ENCODE results near the gene BBS2. TPM values are rescaled to one million over a fixed set of nuclear protein-coding genes. Genes with fewer than 3 reads are reported as not detected.

Gene BBS2
- total and polyA plus RNA-seq, 2 of the 13 experiments (the other 11 are each of a cell fraction or from before 2014, with no cell fraction given): 59.7 to 68.3 TPM

- intact Hi-C loops (cut with micrococcal nuclease; ENCODE audit: unreplicated experiment) (loop anchor here (2.0 to 5.0 kb wide), 3 partner anchors 27 to 70 kb away; partner anchors contain the start of gene AMFR), in situ Hi-C loops (cut with HindIII; ENCODE audit: extremely low pct_ligation_motif_present, low pct_unique_long_range_greater_than_20kb) (no loop called here)
- H3K27me3 ChIP-seq (ENCODE audit: control insufficient read depth in 1 of 2, insufficient read depth in 2 of 2, low read length in 2 of 2): no peaks in the 10 kb centered on the region; a peak in 1 of 5 replicates
- POLR2A ChIA-PET: interaction anchor here (0.7 to 2.2 kb wide), 18 partner anchors 8 to 388 kb away, joined by 3 to 27 read pairs (median 6); partner anchors contain the start of genes AMFR and MT2A
- peak overlapping the region; percentile 81 for H3K4me2 ChIP-seq (ENCODE audit: low read depth, low read length)
- CTCF ChIA-PET (ENCODE audit: low intra/inter-chr PET ratio, low total read pairs): no interaction called here
- H2AFZ ChIP-seq (ENCODE audit: low read length): peak overlapping the region; percentile 45
- peaks cover 47% of the 10 kb centered on the region for H3K4me1 ChIP-seq (ENCODE audit: insufficient read depth, low read length)
- H4K20me1 ChIP-seq (ENCODE audit: insufficient read depth, low read length): peaks cover 30% of the 10 kb centered on the region
- peak overlapping the region; percentile 93 to 97 (median 96) for H3K4me3 ChIP-seq (replicated peaks in 1 of 3; ENCODE audit: insufficient read depth in 1 of 3, low read depth in 2 of 3, low read length in 3 of 3)
- peak overlapping the region; percentile 87 for H3K27ac ChIP-seq (ENCODE audit: extremely low read length, insufficient read depth, low read length)
- ATAC-seq: peak; percentile 72
- peak; percentile 39 for FAIRE-seq
- TSS peak; percentile 67 for BruUV-seq (replicated peaks)
- peaks cover 8 to 46% of the 10 kb centered on the region in 2 experiments for H3K36me3 ChIP-seq (replicated peaks in 1 of 2; ENCODE audit: control insufficient read depth in 1 of 2, insufficient read depth in 2 of 2, low read length in 2 of 2)
- H3K9ac ChIP-seq (ENCODE audit: insufficient read depth, low read depth, low read length): peak overlapping the region; percentile 89
- WGBS (ENCODE audit: low lambda C conversion rate): 2% methylated on average over 31 of the region's 31 CpGs
- no peaks in the 10 kb centered on the region for H3K9me3 ChIP-seq (ENCODE audit: low read length)
- peaks cover 63% of the 10 kb centered on the region for H3K79me2 ChIP-seq (ENCODE audit: insufficient read depth, low read length)
- DNase-seq (ENCODE audit: low spot score): peak; percentile 75
- TF ChIP-seq NFKBIZ (CRISPR knock-in tag; IDR thresholded peaks at IDR 0.05) (peak; percentile 37; the same call in 1 of the 2 replicates), BRCA1 (CRISPR knock-in tag; IDR thresholded peaks at IDR 0.05) (no peak), ZNF468 (CRISPR knock-in tag; IDR thresholded peaks at IDR 0.05) (no peak; the same call in 1 of the 2 replicates), GFI1 (CRISPR knock-in tag; IDR thresholded peaks at IDR 0.05; ENCODE audit: borderline replicate concordance) (peak; percentile 51; the same call in 1 of the 2 replicates), ZNF446 (CRISPR knock-in tag; IDR thresholded peaks at IDR 0.05) (no peak), NFATC3 (CRISPR knock-in tag; IDR thresholded peaks at IDR 0.05) (no peak), BHLHE40 (IDR thresholded peaks at IDR 0.05; ENCODE audit: low read length) (peak; percentile 29; the same call in 1 of the 2 replicates), FIP1L1 (IDR thresholded peaks at IDR 0.05; ENCODE audit: borderline replicate concordance, insufficient read depth, low read depth, low read length) (no peak), ZNF292 (CRISPR knock-in tag; IDR thresholded peaks at IDR 0.05; ENCODE audit: borderline replicate concordance, low read depth) (peak; percentile 51; the same call in 1 of the 2 replicates), NFIC (IDR thresholded peaks at IDR 0.05; ENCODE audit: low read length) (no peak), TEAD2 (CRISPR knock-in tag; IDR thresholded peaks at IDR 0.05) (no peak), SCMH1 (CRISPR knock-in tag; IDR thresholded peaks at IDR 0.05; ENCODE audit: borderline replicate concordance) (no peak), FOXP1 (IDR thresholded peaks at IDR 0.05) (no peak), FOXP1 (CRISPR knock-in tag; IDR thresholded peaks at IDR 0.05) (no peak), ZNF451 (CRISPR knock-in tag; IDR thresholded peaks at IDR 0.05) (peak; percentile 18; the same call in 1 of the 2 replicates), GATAD2A (CRISPR knock-in tag; IDR thresholded peaks at IDR 0.05) (no peak), ELF1 (CRISPR knock-in tag; IDR thresholded peaks at IDR 0.05) (no peak), HCFC1 (IDR thresholded peaks at IDR 0.05; ENCODE audit: low read depth, low read length) (no peak), NR2F6 (IDR thresholded peaks at IDR 0.05) (no peak), NR2F6 (CRISPR knock-in tag; IDR thresholded peaks at IDR 0.05) (no peak), PAWR (CRISPR knock-in tag; IDR thresholded peaks at IDR 0.05; ENCODE audit: borderline replicate concordance) (no peak), PCBP1 (IDR thresholded peaks at IDR 0.05; ENCODE audit: borderline replicate concordance, low read depth, low read length) (no peak), NFE2L1 (CRISPR knock-in tag; IDR thresholded peaks at IDR 0.05; ENCODE audit: borderline replicate concordance) (no peak), ZFYVE20 (CRISPR knock-in tag; IDR thresholded peaks at IDR 0.05; ENCODE audit: borderline replicate concordance, low read depth) (no peak), ZNF367 (CRISPR knock-in tag; IDR thresholded peaks at IDR 0.05; ENCODE audit: borderline replicate concordance) (no peak), EED (CRISPR knock-in tag; IDR thresholded peaks at IDR 0.05) (0 out of 2 replicates have a peak, but pooled peaks have one; percentile 11)
- TF ChIP-seq, protein P1, sequence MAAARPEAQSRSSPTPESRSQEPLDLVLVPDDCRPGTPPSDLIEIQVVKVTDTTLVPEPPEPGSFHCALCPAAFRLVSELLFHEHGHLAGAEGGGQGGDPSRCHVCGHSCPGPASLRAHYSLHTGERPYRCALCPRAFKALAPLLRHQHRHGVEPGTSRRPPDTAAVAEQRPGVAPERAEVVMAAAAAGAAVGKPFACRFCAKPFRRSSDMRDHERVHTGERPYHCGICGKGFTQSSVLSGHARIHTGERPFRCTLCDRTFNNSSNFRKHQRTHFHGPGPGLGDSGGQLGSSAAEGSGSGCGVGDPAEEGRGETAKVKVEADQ (CRISPR knock-in tag; IDR thresholded peaks at IDR 0.05; ENCODE audit: borderline replicate concordance): no peak
Observed at GRCh38 chr16:56451753-56452689, 67.8 kb downstream of the BBS2 start.

Measured in HepG2 (cell line).